H1 (cell line): ENCODE measurements around the gene DERL3. TPM values are rescaled to one million over a fixed set of nuclear protein-coding genes. Genes with fewer than 3 reads are reported as not detected.

Experiments
- CTCF ChIA-PET: fragments of 300-600 bp; sonication (Branson Sonifier 250); formaldehyde crosslinking; loops from one replicate; lab custom pipeline; 2021; ENCODE audit not compliant: partially characterized antibody; lab: Charles Lee
- POLR2A ChIA-PET: fragments of 300-600 bp; sonication (Branson Sonifier 250); formaldehyde crosslinking; loops from one replicate; lab custom pipeline; 2021; ENCODE audit warnings: inconsistent platforms; ENCODE audit not compliant: partially characterized antibody; lab: Charles Lee
- DNase-seq, 2 experiments: peaks; one replicate each; pipeline versions ENCODE4 v3.0.0 to v3.0.0-alpha.2; 2010 to 2022; ENCODE audit warnings: low spot score in 2 of 2, low read depth in 1 of 2, mixed read lengths in 1 of 2
- FAIRE-seq: peaks from 2 replicates; lab custom pipeline; 2011; peaks lifted over from hg19 to GRCh38; lab: Jason Lieb, UNC
- H2AFZ ChIP-seq: 2 replicates; pipeline ENCODE4 v1.8.1; 2012; ENCODE audit warnings: low read length, inconsistent platforms
- H2AK5ac ChIP-seq: 2 replicates; pipeline ENCODE4 v1.6.1; 2013; ENCODE audit warnings: low read depth, low read length
- H2BK120ac ChIP-seq: replicated peaks from 2 replicates; pipeline ENCODE3; 2013; ENCODE audit warnings: low read depth, low read length, inconsistent platforms
- H2BK12ac ChIP-seq: 2 replicates; pipeline ENCODE4 v1.6.1; 2013; ENCODE audit warnings: low read depth, low read length
- H2BK15ac ChIP-seq: 2 replicates; pipeline ENCODE4 v1.6.1; 2013; ENCODE audit warnings: low read length
- H2BK20ac ChIP-seq: 2 replicates; pipeline ENCODE4 v1.6.1; 2013; ENCODE audit warnings: low read length
- H2BK5ac ChIP-seq: 2 replicates; pipeline ENCODE4 v1.6.1; 2013; ENCODE audit warnings: low read depth, low read length
- H3K14ac ChIP-seq: 2 replicates; pipeline ENCODE4 v1.6.1; 2013; ENCODE audit warnings: inconsistent platforms; ENCODE audit not compliant: insufficient read length
- H3K18ac ChIP-seq: 2 replicates; pipeline ENCODE4 v1.6.1; 2013; ENCODE audit warnings: low read length; ENCODE audit errors: extremely low read depth
- H3K23ac ChIP-seq: 2 replicates; pipeline ENCODE4 v1.6.1; 2013; ENCODE audit warnings: inconsistent platforms; ENCODE audit not compliant: insufficient read length
- H3K23me2 ChIP-seq: 2 replicates; pipeline ENCODE4 v1.6.1; 2013; ENCODE audit warnings: low read depth, low read length
- H3K27ac ChIP-seq: 2 replicates; pipeline ENCODE4 v1.6.1; 2011; ENCODE audit warnings: low read depth, low read length, inconsistent platforms
- H3K27me3 ChIP-seq, 4 experiments: replicated peaks in 1 of 4; 1 replicate in 1 of 4; 2 replicates in 3 of 4; pipeline versions ENCODE4 v1.6.1 to v1.8.1; 2011 to 2013; ENCODE audit warnings: low read length in 3 of 4, mild to moderate bottlenecking in 3 of 4, inconsistent platforms in 2 of 4, mixed read lengths in 2 of 4, moderate library complexity in 1 of 4; ENCODE audit not compliant: control insufficient read depth in 3 of 4, insufficient read depth in 3 of 4; ENCODE audit errors: extremely low read depth in 1 of 4
- H3K36me3 ChIP-seq, 4 experiments: 2 replicates each; pipeline versions ENCODE4 v1.6.1 to v1.8.1; 2011 to 2013; ENCODE audit warnings: mild to moderate bottlenecking in 4 of 4, low read length in 3 of 4, moderate library complexity in 2 of 4, control low read depth in 1 of 4, inconsistent platforms in 1 of 4; ENCODE audit not compliant: insufficient read depth in 4 of 4, control insufficient read depth in 2 of 4
- H3K4ac ChIP-seq: replicated peaks from 2 replicates; pipeline ENCODE3; 2013; ENCODE audit warnings: low read length, low read depth, mixed read lengths, inconsistent platforms; ENCODE audit not compliant: insufficient read length
- H3K4me1 ChIP-seq, 4 experiments: replicated peaks in 1 of 4; 1 replicate in 1 of 4; 2 replicates in 3 of 4; pipeline versions ENCODE4 v1.6.1 to v1.8.1; 2011 to 2013; ENCODE audit warnings: low read length in 3 of 4, inconsistent platforms in 2 of 4, mixed read lengths in 1 of 4; ENCODE audit not compliant: insufficient read depth in 4 of 4, control insufficient read depth in 3 of 4
- H3K4me2 ChIP-seq, 2 experiments: 2 replicates each; pipeline versions ENCODE4 v1.6.1 to v1.8.1; 2011 to 2013; ENCODE audit warnings: low read depth in 2 of 2, low read length in 2 of 2, control low read depth in 1 of 2, inconsistent platforms in 1 of 2, mild to moderate bottlenecking in 1 of 2; ENCODE audit not compliant: insufficient read depth in 1 of 2
- H3K4me3 ChIP-seq, 4 experiments: fragments of 200-600, 300-600 bp in 1 of 4; sonication (generic), shearing (Covaris generic), sonication (Bioruptor Twin) in 1 of 4; 2 replicates each; pipeline versions ENCODE4 v1.5.1 to v1.8.1; 2011 to 2016; ENCODE audit warnings: low read length in 4 of 4, low read depth in 3 of 4, control low read depth in 2 of 4, inconsistent platforms in 2 of 4, mild to moderate bottlenecking in 2 of 4, mixed read lengths in 1 of 4, moderate library complexity in 1 of 4; ENCODE audit not compliant: insufficient read depth in 2 of 4; ENCODE audit errors: extremely low read depth in 1 of 4
- H3K56ac ChIP-seq: replicated peaks from 2 replicates; pipeline ENCODE3; 2013; ENCODE audit warnings: low read depth, mild to moderate bottlenecking, mixed read lengths, low read length, inconsistent platforms; ENCODE audit not compliant: insufficient read length
- H3K79me1 ChIP-seq: 2 replicates; pipeline ENCODE4 v1.6.1; 2013; ENCODE audit warnings: low read depth, low read length, control low read depth
- H3K79me2 ChIP-seq, 2 experiments: 2 replicates each; pipeline versions ENCODE4 v1.6.1 to v1.8.1; 2012 to 2013; ENCODE audit warnings: low read length in 2 of 2, mild to moderate bottlenecking in 2 of 2, inconsistent platforms in 1 of 2; ENCODE audit not compliant: insufficient read depth in 2 of 2, control insufficient read depth in 1 of 2
- H3K9ac ChIP-seq, 4 experiments: replicated peaks in 1 of 4; 1 replicate in 1 of 4; 2 replicates in 3 of 4; pipeline versions ENCODE4 v1.6.1 to v1.8.1; 2011 to 2013; ENCODE audit warnings: low read depth in 3 of 4, low read length in 3 of 4, control low read depth in 2 of 4, mild to moderate bottlenecking in 2 of 4, moderate library complexity in 2 of 4, inconsistent platforms in 1 of 4; ENCODE audit errors: extremely low read depth in 1 of 4
- H3K9me3 ChIP-seq, 2 experiments: 2 replicates each; pipeline versions ENCODE4 v1.6.1 to v1.8.1; 2012 to 2013; ENCODE audit warnings: mild to moderate bottlenecking in 2 of 2, moderate library complexity in 2 of 2, control low read depth in 1 of 2, inconsistent platforms in 1 of 2, low read depth in 1 of 2, low read length in 1 of 2, mixed read lengths in 1 of 2; ENCODE audit not compliant: insufficient read depth in 2 of 2
- H4K20me1 ChIP-seq, 2 experiments: replicated peaks in 1 of 2; 2 replicates each; pipeline versions ENCODE3 to v1.8.1; 2011 to 2013; ENCODE audit warnings: inconsistent platforms in 2 of 2, low read length in 2 of 2, mild to moderate bottlenecking in 1 of 2; ENCODE audit not compliant: insufficient read depth in 2 of 2, control insufficient read depth in 1 of 2
- H4K5ac ChIP-seq: 2 replicates; pipeline ENCODE4 v1.6.1; 2013; ENCODE audit warnings: low read length, low read depth, mixed read lengths, inconsistent platforms; ENCODE audit not compliant: insufficient read length
- H4K8ac ChIP-seq: 2 replicates; pipeline ENCODE4 v1.8.0; 2013; ENCODE audit warnings: mild to moderate bottlenecking, moderate library complexity, low read length, inconsistent platforms; ENCODE audit not compliant: insufficient read depth; ENCODE audit errors: extremely low read depth
- H4K91ac ChIP-seq: replicated peaks from 2 replicates; pipeline ENCODE3; 2013; ENCODE audit warnings: low read length, mixed read lengths, inconsistent platforms; ENCODE audit not compliant: insufficient read length
- BACH1 ChIP-seq: IDR thresholded peaks from 2 replicates; pipeline ENCODE4 v1.6.1; 2012; ENCODE audit warnings: low read length, improper control_type of control experiment
- CHD1 ChIP-seq: IDR thresholded peaks from 2 replicates; pipeline ENCODE4 v1.6.1; 2012; ENCODE audit warnings: low read depth, low read length, improper control_type of control experiment
- CHD2 ChIP-seq: IDR thresholded peaks from 2 replicates; pipeline ENCODE4 v1.6.1; 2012; ENCODE audit warnings: low read length, improper control_type of control experiment
- JUND ChIP-seq: IDR thresholded peaks from 2 replicates; pipeline ENCODE4 v1.6.1; 2011; ENCODE audit warnings: mild to moderate bottlenecking, improper control_type of control experiment, low read length
- KDM4A ChIP-seq: IDR thresholded peaks from one replicate; pipeline ENCODE4 v1.7.1; 2012; ENCODE audit warnings: low read depth, mild to moderate bottlenecking, moderate library complexity, low read length, inconsistent platforms; ENCODE audit not compliant: severe bottlenecking
- KDM5A ChIP-seq: fragments of 200-600 bp; IDR thresholded peaks from 2 replicates; pipeline ENCODE4 v1.7.1; 2012; ENCODE audit warnings: mild to moderate bottlenecking, low read length, inconsistent platforms, mixed read lengths
- MAFK ChIP-seq: IDR thresholded peaks from 2 replicates; pipeline ENCODE4 v1.6.1; 2012; ENCODE audit warnings: low read depth, mild to moderate bottlenecking, improper control_type of control experiment, low read length
- PHF8 ChIP-seq: fragments of 200-600 bp; sonication (generic); conservative IDR thresholded peaks from 2 replicates; pipeline ENCODE4 v1.7.1; 2012; ENCODE audit warnings: low read depth, mild to moderate bottlenecking, inconsistent platforms, low read length, moderate library complexity
- RNF2 ChIP-seq: fragments of 200-900, 300-1000 bp; sonication (generic); IDR thresholded peaks from 2 replicates; pipeline ENCODE4 v1.7.1; 2016; ENCODE audit warnings: borderline replicate concordance, low read depth, mild to moderate bottlenecking, antibody characterized with exemption, low read length; ENCODE audit not compliant: poor library complexity, severe bottlenecking; ENCODE audit errors: missing control alignments
- TEAD4 ChIP-seq: IDR thresholded peaks from 2 replicates; pipeline ENCODE4 v1.6.1; 2012; ENCODE audit warnings: low read depth, low read length, inconsistent platforms, mixed read lengths
- WGBS, 2 experiments: shearing (Covaris generic) in 1 of 2; methylation state at CpG; one replicate each; pipeline versions ENCODE4 v1.1.6 to v1.1.7; 2013 to 2015; ENCODE audit warnings: low lambda C conversion rate in 2 of 2, mixed read lengths in 2 of 2, inconsistent platforms in 1 of 2, low coverage in 1 of 2, missing lambda C conversion rate in 1 of 2; ENCODE audit not compliant: insufficient replicate concordance in 2 of 2, insufficient coverage in 1 of 2, insufficient read length in 1 of 2; ENCODE audit errors: extremely low coverage in 1 of 2, missing lambda C conversion rate in 1 of 2; 5-methylcytosine and 5-hydroxymethylcytosine counted together
- polyA plus RNA-seq, 7 experiments: library from polyadenylated mRNA; depleted of rRNA in 3 of 7; stranded (reverse) in 5 of 7; unstranded in 2 of 7; fragments of >200 nt in 5 of 7; fragments of 200-250 nt in 2 of 7; gene quantifications; 1 replicate in 5 of 7; 2 replicates in 1 of 7; 4 replicates in 1 of 7; pipeline versions ENCODE4 v1.2.1 to v1.2.3, GENCODE V29; 2011 to 2013; ENCODE audit warnings: missing spikeins in 2 of 7, mixed read lengths in 2 of 7
- total RNA-seq: library from RNA; stranded (reverse); fragmentation: NEBNext Ultra II Directional; extraction: Animal tissue kit (Norgen Biotek cat#: 25700); gene quantifications from 2 replicates; pipeline ENCODE4 v1.2.1, GENCODE V29; 2021
- TF ChIP-seq, protein P1 (sequence below): IDR thresholded peaks from 2 replicates; pipeline ENCODE4 v1.6.1; 2012; ENCODE audit warnings: inconsistent platforms

DERL3 gene
- total and polyA plus RNA-seq, 2 of the 8 experiments (the other 6 are each of a cell fraction or from before 2014, with no cell fraction given): 8.7 to 19.5 TPM

- Histone ChIP-seq H3K79me2 (no peaks in the 10 kb centered on the region), H3K4me2 (no peak overlapping the region), H3K79me1 (no peaks in the 10 kb centered on the region), H3K18ac (peak overlapping the region; percentile 52; the same call in 1 of the 2 replicates), H4K5ac (no peak overlapping the region), H2BK20ac (peak overlapping the region; percentile 96), H3K27ac (no peak overlapping the region), H2AFZ (peak overlapping the region; percentile 42), H2AK5ac (peak overlapping the region; percentile 56; the same call in 1 of the 2 replicates), H3K4me3 (no peak overlapping the region), H2BK5ac (peak overlapping the region; percentile 78; the same call in 1 of the 2 replicates), H4K20me1 (no peaks in the 10 kb centered on the region)
- CTCF ChIA-PET: interaction anchor here (0.6 to 3.3 kb wide), 11 partner anchors 8 to 113 kb away, joined by 3 to 11 read pairs (median 3); partner anchors contain the start of gene SLC2A11
- POLR2A ChIA-PET: interaction anchor here (0.6 to 5.6 kb wide), 11 partner anchors 7 to 89 kb away, joined by 3 to 37 read pairs (median 3); partner anchors contain the start of genes MIF, SLC2A11 and SMARCB1
- WGBS, 2 experiments: 85% methylated on average over 9 of the region's 9 CpGs; no CpG with 5 or more reads in 1 of the 2 experiments
- TF ChIP-seq TEAD4: no peak
- TF ChIP-seq CHD2: no peak
- no peak for TF ChIP-seq MAFK
- no peak for TF ChIP-seq PHF8
- no peak for TF ChIP-seq KDM4A
- TF ChIP-seq KDM5A: no peak
- no peak for TF ChIP-seq BACH1
- TF ChIP-seq, protein P1, sequence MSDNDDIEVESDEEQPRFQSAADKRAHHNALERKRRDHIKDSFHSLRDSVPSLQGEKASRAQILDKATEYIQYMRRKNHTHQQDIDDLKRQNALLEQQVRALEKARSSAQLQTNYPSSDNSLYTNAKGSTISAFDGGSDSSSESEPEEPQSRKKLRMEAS: no peak
- TF ChIP-seq CHD1: no peak
- no peak for TF ChIP-seq RNF2
- TF ChIP-seq JUND: no peak
- TF ChIP-seq, all 59 proteins: peak for 0
- no peak overlapping the region for H3K23ac ChIP-seq
- H2BK120ac ChIP-seq: no peak overlapping the region
- H3K4me1 ChIP-seq: peaks cover 0 to 33% (median 25%) of the 10 kb centered on the region in 4 experiments; a peak in 6 of 7 replicates
- H3K27me3 ChIP-seq: peaks cover 0 to 3% (median 1%) of the 10 kb centered on the region in 4 experiments; a peak in 3 of 7 replicates
- H3K23me2 ChIP-seq: no peaks in the 10 kb centered on the region; the same call in 1 of the 2 replicates
- no peak overlapping the region for H4K8ac ChIP-seq
- no peak overlapping the region for H3K9ac ChIP-seq
- DNase-seq: no peak
- peak overlapping the region; percentile 45 for H4K91ac ChIP-seq
- no peak for FAIRE-seq
- no peak overlapping the region for H3K56ac ChIP-seq
- no peaks in the 10 kb centered on the region for H3K9me3 ChIP-seq
- H3K36me3 ChIP-seq: no peaks in the 10 kb centered on the region
- H2BK12ac ChIP-seq: peak overlapping the region; percentile 96; the same call in 1 of the 2 replicates
- H2BK15ac ChIP-seq: peak overlapping the region; percentile 92; the same call in 1 of the 2 replicates
- no peak overlapping the region for H3K14ac ChIP-seq
- no peak overlapping the region for H3K4ac ChIP-seq
Measured at GRCh38 chr22:23845265-23846080, 6.7 kb upstream of the DERL3 start.
